B cell (primary cell): Measurements from ENCODE around the gene PYROXD2. TPM values are rescaled to one million over a fixed set of nuclear protein-coding genes. Genes with fewer than 3 reads are reported as not detected.

Experiments used
- ATAC-seq: fragments of 200-7000 bp; cut with Tn5 transposase; one replicate; pipeline ENCODE4 v1.10.0; 2021; ENCODE audit warnings: low read depth, mild to moderate bottlenecking, moderate number of reproducible peaks, moderate library complexity
- CTCF ChIA-PET: fragments of 350-600 bp; sonication (Branson Sonifier 250); formaldehyde crosslinking; loops from one replicate; lab custom pipeline; 2021; ENCODE audit warnings: antibody characterized with exemption, inconsistent platforms; lab: Charles Lee
- POLR2A ChIA-PET: fragments of 350-600 bp; sonication (Branson Sonifier 250); formaldehyde crosslinking; loops from one replicate; lab custom pipeline; 2021; ENCODE audit warnings: antibody characterized with exemption; lab: Charles Lee
- DNase-seq: peaks from one replicate; pipeline ENCODE4 v3.0.0; 2013
- H2AFZ ChIP-seq: 2 replicates; pipeline ENCODE4 v1.6.1; 2012; ENCODE audit warnings: mild to moderate bottlenecking, low read depth, low read length; ENCODE audit not compliant: insufficient read depth, poor library complexity, severe bottlenecking
- H3K27ac ChIP-seq, 2 donors: 1 replicate in 1 of 2; 2 replicates in 1 of 2; pipeline ENCODE4 v1.5.1; 2012 to 2013; ENCODE audit warnings: low read length in 2 of 2, mild to moderate bottlenecking in 2 of 2, moderate library complexity in 1 of 2
- H3K27me3 ChIP-seq, 4 experiments: fragments of 200-600 bp in 1 of 4; sonication (generic) in 1 of 4; replicated peaks in 1 of 4; 1 replicate in 2 of 4; 2 replicates in 2 of 4; pipeline versions ENCODE4 v1.6.1 to v1.7.0; 2013 to 2016; ENCODE audit warnings: low read length in 3 of 4, mild to moderate bottlenecking in 2 of 4, mixed read lengths in 1 of 4, moderate library complexity in 1 of 4; ENCODE audit not compliant: insufficient read depth in 4 of 4, control insufficient read depth in 3 of 4; ENCODE audit errors: control extremely low read depth in 1 of 4
- H3K36me3 ChIP-seq, 2 experiments: replicated peaks in 1 of 2; 1 replicate in 1 of 2; 2 replicates in 1 of 2; pipeline versions ENCODE4 v1.6.1 to v1.7.1; 2013; ENCODE audit warnings: low read length in 1 of 2; ENCODE audit not compliant: insufficient read depth in 2 of 2, control insufficient read depth in 1 of 2; ENCODE audit errors: control extremely low read depth in 1 of 2, extremely low read depth in 1 of 2
- H3K4me1 ChIP-seq, 2 donors: fragments of 200-600 bp in 1 of 2; sonication (generic) in 1 of 2; 1 replicate in 1 of 2; 2 replicates in 1 of 2; pipeline versions ENCODE4 v1.5.1 to v1.6.1; 2013 to 2017; ENCODE audit warnings: low read length in 2 of 2; ENCODE audit not compliant: control insufficient read depth in 2 of 2, insufficient read depth in 2 of 2
- H3K4me2 ChIP-seq: replicated peaks from 2 replicates; pipeline ENCODE3; 2012; ENCODE audit warnings: mild to moderate bottlenecking, low read depth, low read length; ENCODE audit not compliant: poor library complexity, severe bottlenecking
- H3K4me3 ChIP-seq, 5 experiments: fragments of 200-600 bp in 1 of 5; sonication (generic) in 1 of 5; 1 replicate in 3 of 5; 2 replicates in 2 of 5; pipeline versions ENCODE4 v1.5.1 to v1.7.0; 2011 to 2016; ENCODE audit warnings: low read length in 4 of 5, mild to moderate bottlenecking in 4 of 5, low read depth in 2 of 5, control low read depth in 1 of 5, moderate library complexity in 1 of 5; ENCODE audit not compliant: insufficient read depth in 1 of 5; ENCODE audit errors: control extremely low read depth in 1 of 5, extremely low read depth in 1 of 5
- H3K79me2 ChIP-seq: fragments of 200-600 bp; sonication (generic); one replicate; pipeline ENCODE4 v1.6.0; 2016; ENCODE audit warnings: low read length; ENCODE audit not compliant: control insufficient read depth, insufficient read depth
- H3K9ac ChIP-seq: fragments of 200-600 bp; sonication (generic); 2 replicates; pipeline ENCODE4 v1.6.1; 2017; ENCODE audit warnings: mild to moderate bottlenecking, low read length, moderate library complexity
- H3K9me3 ChIP-seq, 3 donors: one replicate each; pipeline versions ENCODE4 v1.6.1 to v1.7.1; 2013; ENCODE audit warnings: low read length in 2 of 3; ENCODE audit not compliant: control insufficient read depth in 2 of 3, insufficient read depth in 1 of 3; ENCODE audit errors: control extremely low read depth in 1 of 3
- H4K20me1 ChIP-seq: 2 replicates; pipeline ENCODE4 v1.6.0; 2012; ENCODE audit warnings: mild to moderate bottlenecking, low read length; ENCODE audit not compliant: insufficient read depth, control insufficient read depth, poor library complexity, severe bottlenecking
- H3K27ac Mint-ChIP-seq: one replicate; pipeline ENCODE4 v1.8.0; 2021; ENCODE audit warnings: mixed read lengths
- H3K27me3 Mint-ChIP-seq: one replicate; pipeline ENCODE4 v1.8.0; 2021; ENCODE audit warnings: mixed read lengths
- H3K4me1 Mint-ChIP-seq: one replicate; pipeline ENCODE4 v1.8.0; 2021; ENCODE audit warnings: mixed read lengths
- H3K4me3 Mint-ChIP-seq: one replicate; pipeline ENCODE4 v1.8.0; 2021; ENCODE audit warnings: mixed read lengths
- H3K9me3 Mint-ChIP-seq: one replicate; pipeline ENCODE4 v1.8.0; 2022; ENCODE audit warnings: mixed read lengths; ENCODE audit not compliant: insufficient read depth
- EZH2 ChIP-seq: IDR thresholded peaks from 2 replicates; pipeline ENCODE4 v1.6.1; 2012; ENCODE audit warnings: borderline replicate concordance, low read depth, mild to moderate bottlenecking, moderate library complexity, low read length; ENCODE audit not compliant: insufficient read depth, poor library complexity, severe bottlenecking
- WGBS: methylation state at CpG from one replicate; pipeline ENCODE4 v1.1.5; 2013; ENCODE audit warnings: missing lambda C conversion rate; ENCODE audit not compliant: insufficient coverage; 5-methylcytosine and 5-hydroxymethylcytosine counted together
- intact Hi-C: fragments of 100-400 bp; cut with micrococcal nuclease; formaldehyde crosslinking; loops from one replicate; pipeline ENCODE4 v1.10.0; 2022
- polyA plus RNA-seq: library from polyadenylated mRNA; depleted of rRNA; stranded (reverse); fragments of >200 nt; gene quantifications from 2 replicates; pipeline ENCODE4 v1.2.3, GENCODE V29; 2012
- total RNA-seq, 2 donors: library from RNA; stranded (reverse); fragments of 120-200 nt in 1 of 2; gene quantifications; 1 replicate in 1 of 2; 2 replicates in 1 of 2; pipeline versions ENCODE4 v1.2.3 to v1.2.4, GENCODE V29; 2013 to 2022
- TF ChIP-seq, protein P1 (sequence below): fragments of 200-600 bp; IDR thresholded peaks from one replicate; pipeline ENCODE4 v1.8.0; 2022; ENCODE audit warnings: antibody characterized with exemption, mild to moderate bottlenecking

Gene PYROXD2
- total and polyA plus RNA-seq, 2 donors (not counting 1 experiment from before 2014, with no cell fraction given): 25.1 to 960 TPM

DNA sequence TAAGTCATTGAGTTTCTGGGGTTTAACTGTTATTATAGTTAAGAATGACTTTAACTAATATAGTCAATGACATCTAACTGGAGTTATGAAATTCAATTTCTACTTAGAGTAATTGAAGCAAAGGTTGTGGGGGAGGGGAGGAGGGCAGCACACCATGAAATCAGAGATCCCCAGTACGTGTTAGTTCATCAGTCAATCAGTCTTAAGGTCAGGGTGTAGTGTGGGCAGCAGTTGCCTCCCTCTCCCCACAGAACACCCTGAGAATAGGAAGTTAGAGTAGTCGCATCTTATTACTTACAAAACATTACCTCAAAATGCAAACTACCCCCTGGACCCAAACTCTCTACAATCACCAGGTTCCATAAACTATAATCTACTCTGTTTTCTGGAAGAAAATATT, 38.7 kb upstream of the PYROXD2 start:
- intact Hi-C loops: no loop called here
- Histone ChIP-seq H3K27ac (no peak overlapping the region), H3K9me3 (no peaks in the 10 kb centered on the region), H3K27me3 (peaks cover 0 to 18% (median 4%) of the 10 kb centered on the region in 4 experiments), H3K79me2 (no peaks in the 10 kb centered on the region), H3K4me2 (no peak overlapping the region), H3K4me1 (no peaks in the 10 kb centered on the region), H3K36me3 (no peaks in the 10 kb centered on the region), H4K20me1 (no peaks in the 10 kb centered on the region), H2AFZ (no peak overlapping the region), H3K9ac (no peak overlapping the region), H3K4me3 (no peak overlapping the region)
- Mint-ChIP-seq H3K4me1 (peaks cover 1% of the 10 kb centered on the region), H3K27me3 (peaks cover 17% of the 10 kb centered on the region), H3K27ac (no peak overlapping the region), H3K4me3 (no peak overlapping the region), H3K9me3 (no peaks in the 10 kb centered on the region)
- WGBS: no CpG with 5 or more reads among the region's 2 CpGs
- ChIA-PET POLR2A (no interaction called here), CTCF (interaction anchor here (1.0 kb wide), 1 partner anchor 14 kb away, joined by 4 read pairs; no protein-coding TSS in a partner anchor)
- TF ChIP-seq, protein P1, sequence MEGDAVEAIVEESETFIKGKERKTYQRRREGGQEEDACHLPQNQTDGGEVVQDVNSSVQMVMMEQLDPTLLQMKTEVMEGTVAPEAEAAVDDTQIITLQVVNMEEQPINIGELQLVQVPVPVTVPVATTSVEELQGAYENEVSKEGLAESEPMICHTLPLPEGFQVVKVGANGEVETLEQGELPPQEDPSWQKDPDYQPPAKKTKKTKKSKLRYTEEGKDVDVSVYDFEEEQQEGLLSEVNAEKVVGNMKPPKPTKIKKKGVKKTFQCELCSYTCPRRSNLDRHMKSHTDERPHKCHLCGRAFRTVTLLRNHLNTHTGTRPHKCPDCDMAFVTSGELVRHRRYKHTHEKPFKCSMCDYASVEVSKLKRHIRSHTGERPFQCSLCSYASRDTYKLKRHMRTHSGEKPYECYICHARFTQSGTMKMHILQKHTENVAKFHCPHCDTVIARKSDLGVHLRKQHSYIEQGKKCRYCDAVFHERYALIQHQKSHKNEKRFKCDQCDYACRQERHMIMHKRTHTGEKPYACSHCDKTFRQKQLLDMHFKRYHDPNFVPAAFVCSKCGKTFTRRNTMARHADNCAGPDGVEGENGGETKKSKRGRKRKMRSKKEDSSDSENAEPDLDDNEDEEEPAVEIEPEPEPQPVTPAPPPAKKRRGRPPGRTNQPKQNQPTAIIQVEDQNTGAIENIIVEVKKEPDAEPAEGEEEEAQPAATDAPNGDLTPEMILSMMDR: no peak
- no peak for TF ChIP-seq EZH2
- no peak for DNase-seq
- no peak for ATAC-seq

DNA sequence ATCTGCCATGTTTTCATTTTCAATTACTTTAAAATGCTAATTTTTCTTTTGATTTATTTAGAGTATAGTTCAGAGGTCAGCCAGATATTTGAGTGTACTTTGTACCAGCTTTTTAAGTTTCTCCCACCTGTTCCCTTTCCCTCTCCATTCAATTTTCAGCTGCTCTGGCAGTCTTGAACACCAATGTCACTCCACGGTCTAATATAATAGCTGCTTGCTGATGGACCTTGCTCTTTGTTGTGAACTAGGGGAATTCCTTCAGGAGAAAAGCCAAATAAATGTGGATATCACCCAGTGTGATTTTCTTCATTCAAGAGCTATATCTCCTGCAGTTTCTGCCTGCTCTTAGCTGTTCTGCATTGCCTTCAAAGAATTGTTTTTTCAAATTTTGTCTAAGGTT, 35.6 kb upstream of the PYROXD2 start:
- intact Hi-C loops: no loop called here
- Histone ChIP-seq H2AFZ (no peak overlapping the region), H3K4me2 (no peak overlapping the region), H3K4me1 (peaks cover 13 to 16% of the 10 kb centered on the region in 2 donors), H3K36me3 (peaks cover 0 to 3% of the 10 kb centered on the region in 2 experiments), H3K9ac (no peak overlapping the region), H3K79me2 (peaks cover 12% of the 10 kb centered on the region), H4K20me1 (no peaks in the 10 kb centered on the region), H3K27me3 (peaks cover 0 to 8% (median 2%) of the 10 kb centered on the region in 4 experiments), H3K27ac (no peak overlapping the region), H3K4me3 (no peak overlapping the region), H3K9me3 (no peaks in the 10 kb centered on the region)
- no CpG with 5 or more reads among the region's 1 CpG for WGBS
- Mint-ChIP-seq H3K27me3 (peaks cover 4% of the 10 kb centered on the region), H3K27ac (no peak overlapping the region), H3K4me3 (no peak overlapping the region), H3K4me1 (peaks cover 20% of the 10 kb centered on the region), H3K9me3 (no peaks in the 10 kb centered on the region)
- ChIA-PET CTCF (interaction anchor here (1.0 kb wide), 1 partner anchor 20 kb away, joined by 3 read pairs; no protein-coding TSS in a partner anchor), POLR2A (no interaction called here)
- TF ChIP-seq EZH2: no peak
- TF ChIP-seq, protein P1: no peak
- ATAC-seq (no peak), DNase-seq (no peak)
